SKM-1 (cell line): ENCODE measurements around the gene COA1.

ENCODE experiments used
- DNase-seq: peaks from one replicate; lab custom pipeline; 2025; ENCODE audit not compliant: unreplicated experiment; lab: John Stamatoyannopoulos, UW

COA1 gene

GRCh38 chr7:43594020-43594419 lies 135.3 kb downstream of the COA1 start:
- DNase-seq, result no peak

DNA sequence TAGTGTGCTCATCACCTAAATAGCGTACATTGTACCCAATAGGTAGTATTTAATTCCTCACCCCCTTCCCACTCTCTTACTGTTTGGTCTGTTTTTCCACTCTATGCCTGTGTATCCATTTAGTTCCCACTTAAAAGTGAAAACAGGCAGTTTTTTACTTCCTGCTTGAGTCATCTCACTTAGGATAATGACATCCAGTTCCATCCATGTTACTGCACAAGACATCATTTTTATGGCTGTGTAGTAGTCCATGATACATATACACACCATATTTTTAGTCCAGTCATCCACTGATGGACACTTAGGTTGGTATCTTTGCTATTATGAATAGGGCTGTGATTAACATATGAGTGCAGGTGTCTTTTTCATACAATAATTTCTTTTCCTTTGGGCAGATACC lies 136.3 kb downstream of the COA1 start:
- no peak for DNase-seq

DNA sequence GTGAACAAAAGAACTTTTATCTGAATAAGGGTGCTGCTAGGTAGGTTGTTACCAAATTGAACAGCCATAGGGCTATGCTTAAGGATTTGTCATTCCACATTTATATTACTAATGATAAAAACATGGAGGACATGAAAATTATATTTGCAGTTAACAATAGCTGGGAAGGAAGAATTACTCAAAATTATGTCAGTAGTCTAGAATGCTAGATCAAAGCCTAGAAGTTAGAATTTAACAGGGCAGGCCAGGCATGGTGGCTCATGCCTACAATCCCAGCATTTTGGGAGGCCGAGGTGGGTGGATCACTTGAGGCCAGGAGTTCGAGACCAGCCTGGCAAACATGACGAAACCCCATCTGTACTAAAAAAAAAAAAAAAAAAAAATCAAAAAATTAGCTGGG lies 137.0 kb downstream of the COA1 start:
- no peak for DNase-seq

- DNase-seq, result peak; percentile 13
Measured at GRCh38 chr7:43591558-43592180, 137.7 kb downstream of the COA1 start.

DNA sequence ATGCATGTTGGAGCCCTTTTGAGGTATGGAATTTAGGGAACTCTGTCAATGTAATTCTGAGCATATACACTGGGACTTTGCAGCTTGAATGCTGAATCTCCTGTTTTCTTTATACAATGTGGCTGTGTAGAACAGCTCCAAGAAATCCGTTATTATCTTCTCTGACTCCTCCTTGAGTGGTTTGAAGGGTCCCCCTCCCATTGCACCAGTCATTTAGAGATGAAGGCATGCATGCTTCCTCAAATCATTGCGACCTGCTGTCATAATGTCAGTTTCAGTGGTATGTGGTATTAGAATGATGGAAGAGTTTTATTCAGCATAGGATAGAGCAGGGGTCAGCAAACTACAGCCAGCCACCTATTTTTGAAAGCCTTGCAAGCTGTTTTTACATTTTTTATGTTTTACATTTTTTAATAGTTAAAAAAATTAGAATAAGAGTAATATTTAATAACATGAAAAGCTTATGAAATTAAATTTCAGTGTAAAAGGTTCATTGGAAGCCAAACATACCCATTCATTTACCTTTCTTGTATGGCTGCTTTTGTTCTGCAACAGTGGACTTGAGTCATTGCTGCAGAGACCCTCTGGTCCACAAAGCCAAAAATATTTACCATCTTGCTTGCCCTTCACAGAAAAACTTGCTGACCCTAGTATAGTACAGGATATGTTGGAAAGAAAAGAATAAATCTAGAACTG lies 138.3 kb downstream of the COA1 start:
- no peak for DNase-seq

DNA sequence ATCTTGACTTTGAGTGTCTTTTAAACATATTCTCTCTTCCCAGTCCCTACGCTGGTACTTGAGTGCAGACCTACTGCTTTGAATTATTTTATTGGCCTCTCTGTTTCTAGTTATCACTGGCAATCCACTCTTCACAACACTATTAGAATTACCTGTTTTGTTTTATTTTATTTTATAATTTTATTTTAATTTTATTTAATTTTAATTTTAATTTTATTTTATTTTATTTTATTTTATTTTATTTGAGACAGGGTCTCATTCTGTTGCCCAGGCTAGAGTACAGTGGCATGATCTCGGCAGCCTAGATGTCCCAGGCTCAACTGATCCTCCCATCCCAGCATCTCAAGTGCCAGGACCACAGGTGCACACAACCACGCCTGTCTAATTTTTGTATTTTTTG lies 139.6 kb downstream of the COA1 start:
- no peak for DNase-seq
